Sigmoid colon (tissue), 7 donors: ENCODE measurements around the gene NDUFA7. TPM values are rescaled to one million over a fixed set of nuclear protein-coding genes. Genes with fewer than 3 reads are reported as not detected.

ENCODE experiments used
- DNase-seq: peaks from one replicate; pipeline ENCODE4 v3.0.0-alpha.2; 2019
- H3K27ac ChIP-seq, 4 donors: fragments of 200-600 bp; sonication (generic); one replicate each; pipeline ENCODE4 v1.5.1; 2016 to 2019; ENCODE audit warnings: mild to moderate bottlenecking in 1 of 4
- H3K27me3 ChIP-seq, 3 donors: fragments of 200-600 bp; sonication (generic); one replicate each; pipeline ENCODE4 v1.5.1; 2019; ENCODE audit warnings: mild to moderate bottlenecking in 1 of 3
- H3K36me3 ChIP-seq, 4 donors: fragments of 200-600 bp; sonication (generic); one replicate each; pipeline ENCODE4 v1.5.1; 2016 to 2019
- H3K4me1 ChIP-seq, 4 donors: fragments of 200-600 bp; sonication (generic); one replicate each; pipeline ENCODE4 v1.5.1; 2017 to 2019
- H3K4me3 ChIP-seq, 4 donors: fragments of 200-600 bp; sonication (generic); one replicate each; pipeline ENCODE4 v1.5.1; 2017 to 2019; ENCODE audit warnings: mild to moderate bottlenecking in 2 of 4, moderate library complexity in 1 of 4
- H3K9me3 ChIP-seq, 4 donors: fragments of 200-600 bp in 3 of 4; sonication (generic) in 3 of 4; one replicate each; pipeline versions ENCODE4 v1.5.1 to v1.6.1; 2013 to 2019
- EP300 ChIP-seq, 4 donors: sonication (generic); formaldehyde crosslinking; IDR thresholded peaks; one replicate each; pipeline ENCODE4 v1.6.1; 2017; ENCODE audit warnings: antibody characterized with exemption in 4 of 4
- POLR2A ChIP-seq, 2 donors: fragments of 450-650 bp; IDR thresholded peaks; one replicate each; pipeline ENCODE4 v1.6.1; 2016; ENCODE audit warnings: antibody characterized with exemption in 2 of 2, mild to moderate bottlenecking in 2 of 2, moderate library complexity in 2 of 2
- POLR2AphosphoS5 ChIP-seq, 4 donors: sonication (generic); formaldehyde crosslinking; IDR thresholded peaks; one replicate each; pipeline ENCODE4 v1.6.1; 2017; ENCODE audit warnings: antibody characterized with exemption in 4 of 4
- WGBS, 2 donors: extraction: QIAGEN DNeasy Blood & Tissue Kit; methylation state at CpG; one replicate each; pipeline ENCODE4 v1.1.7; 2013; 5-methylcytosine and 5-hydroxymethylcytosine counted together
- intact Hi-C: fragments of 100-400 bp; cut with DNase I; formaldehyde crosslinking; loops from one replicate; pipeline ENCODE4 v1.15.1; 2023
- polyA plus RNA-seq, 3 donors: library from polyadenylated mRNA; stranded (reverse); fragments of 200-250 nt; gene quantifications; one replicate each; pipeline ENCODE4 v1.2.3, GENCODE V29; 2013
- total RNA-seq, 4 donors: library from RNA; depleted of rRNA; stranded (reverse); fragments of >200 nt; gene quantifications; one replicate each; pipeline ENCODE4 v1.1.0, GENCODE V29; 2016
- TF ChIP-seq, protein P1 (sequence below), 4 experiments: fragments of 450-650 bp in 3 of 4; fragments of 200-600 bp in 1 of 4; IDR thresholded peaks; one replicate each; pipeline ENCODE4 v1.5.1; 2016 to 2019; ENCODE audit warnings: antibody characterized with exemption in 4 of 4, mild to moderate bottlenecking in 3 of 4, moderate library complexity in 2 of 4
- donor health status: healthy with polysubstance abuse.
- donor health status: Bipolar disorder and iron deficiency.
- donor health status: healthy.

Gene NDUFA7
- total and polyA plus RNA-seq, 7 donors = 21.0 to 146 (median 35.5) TPM

DNA sequence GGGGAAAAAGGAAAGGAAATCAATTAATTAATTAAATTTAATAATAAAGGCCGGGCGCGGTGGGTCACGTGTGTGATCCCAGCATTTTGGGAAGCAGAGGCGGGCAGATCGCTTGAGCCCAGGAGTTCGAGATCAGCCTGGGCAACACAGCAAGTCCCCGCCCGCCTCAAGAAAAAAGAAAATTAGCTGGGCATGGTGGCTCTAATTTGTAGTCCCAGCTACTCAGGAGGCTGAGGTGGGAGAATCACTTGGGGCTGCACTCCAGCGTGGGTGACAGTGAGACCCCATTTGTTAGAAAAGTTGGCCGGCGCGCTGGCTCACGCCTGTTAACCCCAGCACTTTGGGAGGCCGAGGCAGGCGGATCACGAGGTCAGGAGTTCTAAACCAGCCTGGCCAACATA lies 12.3 kb downstream of the NDUFA7 start:
- no peaks in the 10 kb centered on the region for H3K27me3 ChIP-seq
- peak overlapping the region; percentile 53 to 70 (median 62) for H3K4me3 ChIP-seq
- WGBS, 2 donors = 72 to 85% methylated on average over 17 of the region's 17 CpGs
- H3K4me1 ChIP-seq = peaks cover 0 to 30% (median 22%) of the 10 kb centered on the region in 4 donors
- DNase-seq = peak; percentile 49
- no peak for TF ChIP-seq EP300 (IDR thresholded peaks at IDR 0.05)
- TF ChIP-seq POLR2AphosphoS5 (IDR thresholded peaks at IDR 0.05) = no peak
- TF ChIP-seq, protein P1, sequence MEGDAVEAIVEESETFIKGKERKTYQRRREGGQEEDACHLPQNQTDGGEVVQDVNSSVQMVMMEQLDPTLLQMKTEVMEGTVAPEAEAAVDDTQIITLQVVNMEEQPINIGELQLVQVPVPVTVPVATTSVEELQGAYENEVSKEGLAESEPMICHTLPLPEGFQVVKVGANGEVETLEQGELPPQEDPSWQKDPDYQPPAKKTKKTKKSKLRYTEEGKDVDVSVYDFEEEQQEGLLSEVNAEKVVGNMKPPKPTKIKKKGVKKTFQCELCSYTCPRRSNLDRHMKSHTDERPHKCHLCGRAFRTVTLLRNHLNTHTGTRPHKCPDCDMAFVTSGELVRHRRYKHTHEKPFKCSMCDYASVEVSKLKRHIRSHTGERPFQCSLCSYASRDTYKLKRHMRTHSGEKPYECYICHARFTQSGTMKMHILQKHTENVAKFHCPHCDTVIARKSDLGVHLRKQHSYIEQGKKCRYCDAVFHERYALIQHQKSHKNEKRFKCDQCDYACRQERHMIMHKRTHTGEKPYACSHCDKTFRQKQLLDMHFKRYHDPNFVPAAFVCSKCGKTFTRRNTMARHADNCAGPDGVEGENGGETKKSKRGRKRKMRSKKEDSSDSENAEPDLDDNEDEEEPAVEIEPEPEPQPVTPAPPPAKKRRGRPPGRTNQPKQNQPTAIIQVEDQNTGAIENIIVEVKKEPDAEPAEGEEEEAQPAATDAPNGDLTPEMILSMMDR (IDR thresholded peaks at IDR 0.05) = no peak
- TF ChIP-seq POLR2A (IDR thresholded peaks at IDR 0.05) = no peak
- intact Hi-C loops = no loop called here
- peak overlapping the region in 3 of 4 donors; percentile 72 to 83 (median 81) for H3K27ac ChIP-seq
- H3K36me3 ChIP-seq = peaks cover 0 to 45% (median 27%) of the 10 kb centered on the region in 4 donors
- no peaks in the 10 kb centered on the region for H3K9me3 ChIP-seq

GRCh38 chr19:8307965-8308866 lies 13.0 kb downstream of the NDUFA7 start, which contains the start of gene CD320:
TSS of gene CD320 (minus strand) at chr19:8308358. CDS start at chr19:8308290, 68 bp downstream.
- Histone ChIP-seq H3K27me3 (no peaks in the 10 kb centered on the region), H3K36me3 (peaks cover 0 to 38% (median 24%) of the 10 kb centered on the region in 4 donors), H3K4me1 (peaks cover 0 to 30% (median 22%) of the 10 kb centered on the region in 4 donors), H3K4me3 (peak within 1 kb of the TSS; percentile 53 to 70 (median 62)), H3K9me3 (no peaks in the 10 kb centered on the region), H3K27ac (peak within 1 kb of the TSS; percentile 72 to 83 (median 76))
- DNase-seq = peak; percentile 94
- 0 to 1% methylated on average over 63 of the region's 63 CpGs for WGBS, 2 donors
- TF ChIP-seq, protein P1 (IDR thresholded peaks at IDR 0.05) = no peak
- TF ChIP-seq POLR2A (IDR thresholded peaks at IDR 0.05) (no peak), POLR2AphosphoS5 (IDR thresholded peaks at IDR 0.05) (peak; percentile 27 to 79 (median 70)), EP300 (IDR thresholded peaks at IDR 0.05) (no peak)
- intact Hi-C loops = no loop called here

DNA sequence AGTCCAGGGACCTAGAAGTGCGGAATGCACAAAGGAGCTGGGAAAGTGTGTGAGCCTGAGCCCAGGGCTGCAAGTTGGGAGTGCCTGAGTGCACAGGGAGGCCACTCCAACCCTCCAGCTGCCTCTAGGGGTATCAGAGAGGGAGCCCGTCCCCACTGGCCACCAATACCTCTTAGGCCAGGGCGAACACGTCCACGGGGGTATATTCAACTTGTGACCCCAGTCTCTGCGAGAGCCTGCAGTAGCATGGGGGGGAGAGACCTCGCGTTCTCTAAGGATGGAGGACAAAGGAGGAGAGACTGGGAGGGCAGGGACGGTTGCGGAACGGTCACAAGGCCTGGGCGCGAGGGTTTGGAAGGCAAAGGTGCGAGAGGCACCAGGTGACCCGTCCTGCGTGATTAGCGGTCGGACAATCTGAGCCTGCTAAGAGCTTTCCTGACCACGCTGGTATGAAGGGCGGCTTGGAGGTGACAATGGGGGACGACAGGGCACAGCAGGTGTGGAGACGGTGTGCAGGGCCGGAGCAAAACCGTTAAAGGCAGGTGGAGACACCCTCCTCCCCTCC lies 13.7 kb downstream of the NDUFA7 start:
- DNase-seq = peak; percentile 63
- 7 to 33% methylated on average over 24 of the region's 24 CpGs for WGBS, 2 donors
- Histone ChIP-seq H3K4me3 (peak overlapping the region; percentile 53 to 70 (median 62)), H3K27me3 (no peaks in the 10 kb centered on the region), H3K9me3 (no peaks in the 10 kb centered on the region), H3K36me3 (peaks cover 0 to 32% (median 23%) of the 10 kb centered on the region in 4 donors), H3K27ac (peak overlapping the region; percentile 72 to 83 (median 76)), H3K4me1 (peaks cover 0 to 30% (median 22%) of the 10 kb centered on the region in 4 donors)
- TF ChIP-seq POLR2AphosphoS5 (IDR thresholded peaks at IDR 0.05) (no peak), EP300 (IDR thresholded peaks at IDR 0.05) (no peak), POLR2A (IDR thresholded peaks at IDR 0.05) (no peak)
- TF ChIP-seq, protein P1 (IDR thresholded peaks at IDR 0.05) = no peak
- intact Hi-C loops = no loop called here

DNA sequence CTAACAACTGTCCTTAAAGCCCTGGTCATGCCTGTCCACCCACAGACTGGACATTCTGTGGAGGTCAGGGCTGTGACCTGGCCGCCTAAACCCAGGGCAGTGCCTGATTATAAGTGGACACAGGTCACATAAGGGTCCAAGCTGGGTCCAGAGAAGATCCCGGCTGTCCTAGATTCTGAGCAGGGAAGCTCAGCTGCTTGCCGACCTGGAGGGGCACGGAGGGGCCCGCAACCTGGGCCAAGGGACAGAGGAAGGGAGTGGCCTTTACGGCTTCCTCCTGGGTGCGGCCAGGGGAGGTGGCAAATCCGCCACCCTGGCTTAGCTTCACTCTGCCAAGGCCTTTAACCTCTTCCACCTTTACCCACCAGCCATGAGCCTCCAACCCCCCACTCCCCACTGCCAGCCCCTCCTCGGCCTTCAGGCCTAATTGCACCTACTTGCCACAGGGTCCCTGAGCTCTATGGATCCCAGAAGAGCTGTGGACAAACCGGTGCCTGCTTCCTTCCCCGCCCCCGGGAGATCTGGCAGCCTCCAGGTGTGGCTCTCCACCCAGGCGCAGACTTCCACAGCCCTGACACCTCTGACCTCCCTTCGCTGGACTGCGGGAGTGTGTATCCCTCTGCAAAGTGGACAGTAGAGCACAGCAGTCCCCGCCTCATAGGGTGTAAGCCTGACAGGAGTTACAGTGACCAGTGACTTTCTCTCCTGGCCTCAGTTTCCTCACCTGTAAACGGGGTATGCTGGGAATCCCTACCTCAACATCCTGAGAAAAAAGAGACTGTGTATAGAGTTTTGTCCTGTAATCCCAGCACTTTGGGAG lies 14.7 kb downstream of the NDUFA7 start:
- WGBS, 2 donors = 20 to 68% methylated on average over 17 of the region's 17 CpGs
- intact Hi-C loops = no loop called here
- Histone ChIP-seq H3K4me3 (no peak overlapping the region), H3K27ac (peak overlapping the region in 1 of 4 donors; percentile 72), H3K36me3 (peaks cover 0 to 28% (median 16%) of the 10 kb centered on the region in 4 donors), H3K9me3 (no peaks in the 10 kb centered on the region), H3K4me1 (peaks cover 0 to 30% (median 22%) of the 10 kb centered on the region in 4 donors), H3K27me3 (no peaks in the 10 kb centered on the region)
- no peak for TF ChIP-seq POLR2A (IDR thresholded peaks at IDR 0.05)
- no peak for TF ChIP-seq POLR2AphosphoS5 (IDR thresholded peaks at IDR 0.05)
- TF ChIP-seq EP300 (IDR thresholded peaks at IDR 0.05) = no peak
- peak; percentile 60 for DNase-seq
